Measurements from ENCODE around the gene WWOX. TPM values are rescaled to one million over a fixed set of nuclear protein-coding genes. Genes with fewer than 3 reads are reported as not detected.

Gene WWOX
- total RNA-seq, 1 experiment from 2014 or later = 79.9 TPM

GRCh38 chr16:79195938-79196337, 1096.5 kb downstream of the WWOX start:
- Histone ChIP-seq H3K4me1 (ENCODE audit: insufficient read depth, low read length, poor library complexity, severe bottlenecking) (no peaks in the 10 kb centered on the region), H3K36me3 (ENCODE audit: insufficient read depth, low read length, poor library complexity, severe bottlenecking) (no peaks in the 10 kb centered on the region), H3K9me3 (ENCODE audit: low read depth, low read length, poor library complexity, severe bottlenecking) (no peaks in the 10 kb centered on the region), H3K27ac (ENCODE audit: low read depth, low read length, poor library complexity, severe bottlenecking) (no peak overlapping the region), H3K27me3 (replicated peaks; ENCODE audit: insufficient read depth, low read depth, low read length, poor library complexity) (no peaks in the 10 kb centered on the region), H3K4me3 (ENCODE audit: low read depth, low read length, poor library complexity, severe bottlenecking) (no peak overlapping the region)
- POLR2A ChIA-PET (ENCODE audit: low non-redundant PET) = no interaction called here
- intact Hi-C loops (cut with micrococcal nuclease; ENCODE audit: unreplicated experiment) = no loop called here
- no TSS peak for BruUV-seq (replicated peaks)
- no peak for DNase-seq (ENCODE audit: low spot score)
- TF ChIP-seq EZH2 (IDR thresholded peaks at IDR 0.05; ENCODE audit: borderline replicate concordance, low read depth, low read length, poor library complexity, severe bottlenecking) (no peak), CTCF (conservative IDR thresholded peaks at IDR 0.05; ENCODE audit: low read depth, low read length) (no peak)
- CTCF ChIA-PET = no interaction called here

GRCh38 chr16:79201436-79201835, 1102.0 kb downstream of the WWOX start:
- H3K36me3 ChIP-seq (ENCODE audit: insufficient read depth, low read length, poor library complexity, severe bottlenecking) = no peaks in the 10 kb centered on the region
- intact Hi-C loops (cut with micrococcal nuclease; ENCODE audit: unreplicated experiment) = no loop called here
- no peak for DNase-seq (ENCODE audit: low spot score)
- no TSS peak for BruUV-seq (replicated peaks)
- TF ChIP-seq CTCF (conservative IDR thresholded peaks at IDR 0.05; ENCODE audit: low read depth, low read length) (no peak), EZH2 (IDR thresholded peaks at IDR 0.05; ENCODE audit: borderline replicate concordance, low read depth, low read length, poor library complexity, severe bottlenecking) (no peak)
- H3K27me3 ChIP-seq (replicated peaks; ENCODE audit: insufficient read depth, low read depth, low read length, poor library complexity) = no peaks in the 10 kb centered on the region
- no peaks in the 10 kb centered on the region for H3K9me3 ChIP-seq (ENCODE audit: low read depth, low read length, poor library complexity, severe bottlenecking)
- H3K27ac ChIP-seq (ENCODE audit: low read depth, low read length, poor library complexity, severe bottlenecking) = no peak overlapping the region
- ChIA-PET POLR2A (ENCODE audit: low non-redundant PET) (no interaction called here), CTCF (no interaction called here)
- no peaks in the 10 kb centered on the region for H3K4me1 ChIP-seq (ENCODE audit: insufficient read depth, low read length, poor library complexity, severe bottlenecking)
- no peak overlapping the region for H3K4me3 ChIP-seq (ENCODE audit: low read depth, low read length, poor library complexity, severe bottlenecking)

- Histone ChIP-seq H3K4me1 (ENCODE audit: insufficient read depth, low read length, poor library complexity, severe bottlenecking) (no peaks in the 10 kb centered on the region), H3K27me3 (replicated peaks; ENCODE audit: insufficient read depth, low read depth, low read length, poor library complexity) (no peaks in the 10 kb centered on the region), H3K36me3 (ENCODE audit: insufficient read depth, low read length, poor library complexity, severe bottlenecking) (no peaks in the 10 kb centered on the region), H3K9me3 (ENCODE audit: low read depth, low read length, poor library complexity, severe bottlenecking) (no peaks in the 10 kb centered on the region), H3K27ac (ENCODE audit: low read depth, low read length, poor library complexity, severe bottlenecking) (no peak overlapping the region), H3K4me3 (ENCODE audit: low read depth, low read length, poor library complexity, severe bottlenecking) (no peak overlapping the region)
- POLR2A ChIA-PET (ENCODE audit: low non-redundant PET) = no interaction called here
- no TSS peak for BruUV-seq (replicated peaks)
- intact Hi-C loops (cut with micrococcal nuclease; ENCODE audit: unreplicated experiment) = no loop called here
- TF ChIP-seq CTCF (conservative IDR thresholded peaks at IDR 0.05; ENCODE audit: low read depth, low read length) (no peak), EZH2 (IDR thresholded peaks at IDR 0.05; ENCODE audit: borderline replicate concordance, low read depth, low read length, poor library complexity, severe bottlenecking) (no peak)
- CTCF ChIA-PET = no interaction called here
- no peak for DNase-seq (ENCODE audit: low spot score)
Measured at GRCh38 chr16:79202977-79203376, 1103.5 kb downstream of the WWOX start.

All from A673 (cell line).